Stomach (tissue), 9 donors: ENCODE results near the gene IKZF1. TPM values are rescaled to one million over a fixed set of nuclear protein-coding genes. Genes with fewer than 3 reads are reported as not detected.

ENCODE experiments used
- DNase-seq, 2 donors: peaks; one replicate each; pipeline versions ENCODE4 v3.0.0 to v3.0.0-alpha.2; 2013 to 2019
- H3K27ac ChIP-seq, 5 donors: fragments of 200-600 bp in 4 of 5; sonication (generic) in 4 of 5; one replicate each; pipeline ENCODE4 v1.5.1; 2013 to 2019; ENCODE audit warnings: mild to moderate bottlenecking in 1 of 5, moderate library complexity in 1 of 5
- H3K27me3 ChIP-seq, 3 donors: fragments of 200-600 bp; sonication (generic); one replicate each; pipeline ENCODE4 v1.5.1; 2017 to 2019; ENCODE audit warnings: mixed run types in 1 of 3
- H3K36me3 ChIP-seq, 4 donors: fragments of 200-600 bp; sonication (generic); 1 replicate in 3 of 4; 2 replicates in 1 of 4; pipeline ENCODE4 v1.5.1; 2016 to 2019
- H3K4me1 ChIP-seq, 4 donors: fragments of 200-600 bp; sonication (generic); one replicate each; pipeline ENCODE4 v1.5.1; 2016 to 2019
- H3K4me3 ChIP-seq, 4 donors: fragments of 200-600 bp; sonication (generic) in 3 of 4; one replicate each; pipeline ENCODE4 v1.5.1; 2016 to 2019; ENCODE audit warnings: mild to moderate bottlenecking in 1 of 4
- H3K9me3 ChIP-seq, 4 donors: fragments of 200-600 bp; sonication (generic); one replicate each; pipeline ENCODE4 v1.5.1; 2016 to 2019
- CTCF ChIP-seq, 7 experiments: fragments of 450-650 bp in 4 of 7; fragments of 200-600 bp in 3 of 7; sonication (generic) in 3 of 7; IDR thresholded peaks; one replicate each; pipeline ENCODE4 v1.5.1; 2016 to 2019; ENCODE audit warnings: antibody characterized with exemption in 7 of 7, control low read depth in 2 of 7, mild to moderate bottlenecking in 1 of 7
- EP300 ChIP-seq: sonication (generic); formaldehyde crosslinking; IDR thresholded peaks from one replicate; pipeline ENCODE4 v1.6.1; 2017; ENCODE audit warnings: antibody characterized with exemption
- POLR2A ChIP-seq, 4 donors: fragments of 450-650 bp; IDR thresholded peaks; one replicate each; pipeline ENCODE4 v1.6.1; 2016; ENCODE audit warnings: antibody characterized with exemption in 4 of 4, control low read depth in 2 of 4, mild to moderate bottlenecking in 1 of 4, moderate library complexity in 1 of 4
- POLR2AphosphoS5 ChIP-seq, 3 donors: sonication (generic); formaldehyde crosslinking; IDR thresholded peaks; one replicate each; pipeline ENCODE4 v1.6.1; 2016; ENCODE audit warnings: antibody characterized with exemption in 3 of 3
- WGBS, 5 donors: extraction: QIAGEN DNeasy Blood & Tissue Kit in 3 of 5; methylation state at CpG; one replicate each; pipeline versions ENCODE4 v1.1.5 to v1.1.7; 2013 to 2018; 5-methylcytosine and 5-hydroxymethylcytosine counted together
- intact Hi-C: fragments of 100-400 bp; cut with DNase I; formaldehyde crosslinking; loops from one replicate; pipeline ENCODE4 v1.15.1; 2023; ENCODE audit warnings: low total_unique reads
- polyA plus RNA-seq, 3 donors: library from polyadenylated mRNA; stranded (reverse); fragments of 200-250 nt; gene quantifications; one replicate each; pipeline ENCODE4 v1.2.3, GENCODE V29; 2013
- total RNA-seq, 5 donors: library from RNA; depleted of rRNA; stranded (reverse); fragments of >200 nt; gene quantifications; one replicate each; pipeline versions ENCODE4 v1.1.0 to v1.2.3, GENCODE V29; 2014 to 2016
- donor health status: healthy with polysubstance abuse.
- donor health status: Bipolar disorder and iron deficiency.
- donor health status: healthy.

IKZF1 gene
- total and polyA plus RNA-seq, 8 donors: 1.5 to 139 (median 9.7) TPM

- intact Hi-C loops: no loop called here
Observed at GRCh38 chr7:50357426-50357825, 52.9 kb downstream of the IKZF1 start.

GRCh38 chr7:50358041-50358705 lies 53.7 kb downstream of the IKZF1 start:
- peaks cover 0 to 4% (median 0%) of the 10 kb centered on the region in 3 donors for H3K27me3 ChIP-seq
- peaks cover 0 to 25% (median 0%) of the 10 kb centered on the region in 4 donors for H3K4me1 ChIP-seq
- H3K9me3 ChIP-seq: no peaks in the 10 kb centered on the region
- peak overlapping the region in 1 of 5 donors; percentile 64 for H3K27ac ChIP-seq
- no peak for TF ChIP-seq CTCF (IDR thresholded peaks at IDR 0.05)
- no peak for TF ChIP-seq EP300
- no peak for TF ChIP-seq POLR2AphosphoS5 (IDR thresholded peaks at IDR 0.05)
- TF ChIP-seq POLR2A (IDR thresholded peaks at IDR 0.05): no peak
- H3K4me3 ChIP-seq: no peak overlapping the region
- DNase-seq: no peak
- intact Hi-C loops: no loop called here
- H3K36me3 ChIP-seq: no peaks in the 10 kb centered on the region
- 63 to 82% (median 74%) methylated on average over 13 of the region's 13 CpGs for WGBS, 5 donors

More at GRCh38 chr7:50357426-50357825, 52.9 kb downstream of the IKZF1 start:
- DNase-seq: no peak
- 83 to 92% (median 88%) methylated on average over 8 of the region's 8 CpGs for WGBS, 5 donors
- TF ChIP-seq CTCF (IDR thresholded peaks at IDR 0.05): no peak
- no peak for TF ChIP-seq POLR2A (IDR thresholded peaks at IDR 0.05)
- no peak for TF ChIP-seq POLR2AphosphoS5 (IDR thresholded peaks at IDR 0.05)
- TF ChIP-seq EP300: no peak
- H3K36me3 ChIP-seq: no peaks in the 10 kb centered on the region
- peak overlapping the region in 1 of 5 donors; percentile 64 for H3K27ac ChIP-seq
- peaks cover 0 to 25% (median 0%) of the 10 kb centered on the region in 4 donors for H3K4me1 ChIP-seq
- peaks cover 0 to 4% (median 0%) of the 10 kb centered on the region in 3 donors for H3K27me3 ChIP-seq
- no peak overlapping the region for H3K4me3 ChIP-seq
- no peaks in the 10 kb centered on the region for H3K9me3 ChIP-seq

GRCh38 chr7:50358779-50359178 lies 54.3 kb downstream of the IKZF1 start:
- no peak for DNase-seq
- peaks cover 0 to 25% (median 0%) of the 10 kb centered on the region in 4 donors for H3K4me1 ChIP-seq
- peak overlapping the region in 1 of 5 donors; percentile 64 for H3K27ac ChIP-seq
- H3K27me3 ChIP-seq: peaks cover 0 to 4% (median 0%) of the 10 kb centered on the region in 3 donors
- intact Hi-C loops: no loop called here
- no peaks in the 10 kb centered on the region for H3K36me3 ChIP-seq
- H3K4me3 ChIP-seq: no peak overlapping the region
- WGBS, 5 donors: 59 to 80% (median 71%) methylated on average over 5 of the region's 5 CpGs
- no peaks in the 10 kb centered on the region for H3K9me3 ChIP-seq
- TF ChIP-seq CTCF (IDR thresholded peaks at IDR 0.05) (no peak), POLR2AphosphoS5 (IDR thresholded peaks at IDR 0.05) (no peak), POLR2A (IDR thresholded peaks at IDR 0.05) (no peak)

GRCh38 chr7:50359258-50359994 lies 54.9 kb downstream of the IKZF1 start:
- intact Hi-C loops: no loop called here
- 86 to 91% (median 88%) methylated on average over 9 of the region's 9 CpGs for WGBS, 5 donors
- Histone ChIP-seq H3K27me3 (peaks cover 0 to 2% (median 0%) of the 10 kb centered on the region in 3 donors), H3K36me3 (no peaks in the 10 kb centered on the region), H3K27ac (peak overlapping the region in 4 of 5 donors; percentile 15 to 64 (median 44)), H3K9me3 (no peaks in the 10 kb centered on the region), H3K4me3 (no peak overlapping the region), H3K4me1 (peaks cover 0 to 25% (median 0%) of the 10 kb centered on the region in 4 donors)
- no peak for DNase-seq
- TF ChIP-seq POLR2A (IDR thresholded peaks at IDR 0.05) (no peak), EP300 (no peak), CTCF (IDR thresholded peaks at IDR 0.05) (no peak), POLR2AphosphoS5 (IDR thresholded peaks at IDR 0.05) (no peak)
